IgD-negative memory B cell (primary cell): Measurements from ENCODE around the gene PRMT3. TPM values are rescaled to one million over a fixed set of nuclear protein-coding genes. Genes with fewer than 3 reads are reported as not detected.
"Not testable (repeated sequence)": the region's sequence is repeated elsewhere in the genome, so short reads cannot be mapped to it uniquely, and the experiment has no call there.

Experiments used
- H3K27ac Mint-ChIP-seq, 3 donors: one replicate each; pipeline ENCODE4 v1.8.0; 2020 to 2022; ENCODE audit warnings: mild to moderate bottlenecking in 3 of 3, mixed read lengths in 3 of 3, moderate library complexity in 1 of 3
- H3K27me3 Mint-ChIP-seq: one replicate; pipeline ENCODE4 v1.8.0; 2021; ENCODE audit warnings: mixed read lengths
- H3K36me3 Mint-ChIP-seq: one replicate; pipeline ENCODE4 v1.8.0; 2020; ENCODE audit warnings: mild to moderate bottlenecking, mixed read lengths
- H3K4me1 Mint-ChIP-seq, 3 donors: one replicate each; pipeline ENCODE4 v1.8.0; 2020 to 2022; ENCODE audit warnings: mixed read lengths in 3 of 3, mild to moderate bottlenecking in 1 of 3
- H3K4me3 Mint-ChIP-seq, 4 donors: one replicate each; pipeline ENCODE4 v1.8.0; 2020 to 2022; ENCODE audit warnings: mild to moderate bottlenecking in 4 of 4, mixed read lengths in 4 of 4, moderate library complexity in 3 of 4
- H3K9me3 Mint-ChIP-seq, 3 donors: one replicate each; pipeline ENCODE4 v1.8.0; 2020 to 2021; ENCODE audit warnings: mixed read lengths in 3 of 3, mild to moderate bottlenecking in 1 of 3
- polyA plus RNA-seq: library from polyadenylated mRNA; unstranded; fragments of 300-500 nt; fragmentation: Illumina TruSeq; gene quantifications from one replicate; pipeline ENCODE4 v1.2.3, GENCODE V29; 2021

PRMT3 gene
- polyA plus RNA-seq: 5.0 TPM

- Mint-ChIP-seq H3K9me3 (no peaks in the 10 kb centered on the region), H3K27ac (peak within 1 kb of the TSS; percentile 99), H3K4me3 (peak within 1 kb of the TSS; percentile 98 to 100 (median 99)), H3K4me1 (peaks cover 17 to 19% (median 17%) of the 10 kb centered on the region in 3 donors), H3K27me3 (no peaks in the 10 kb centered on the region), H3K36me3 (no peaks in the 10 kb centered on the region)
Measured at GRCh38 chr11:20387261-20388095, at the start of gene PRMT3. PRMT3 (plus strand) TSS chr11:20387716; CDS start chr11:20387747, 31 bp downstream.

- H3K9me3 Mint-ChIP-seq: peaks cover 0 to 3% (median 0%) of the 10 kb centered on the region in 3 donors
- peaks cover 11 to 15% (median 14%) of the 10 kb centered on the region in 3 donors for H3K4me1 Mint-ChIP-seq
- H3K36me3 Mint-ChIP-seq: no peaks in the 10 kb centered on the region
- peaks cover 40% of the 10 kb centered on the region for H3K27me3 Mint-ChIP-seq
- H3K27ac Mint-ChIP-seq: no peak overlapping the region
- H3K4me3 Mint-ChIP-seq: no peak overlapping the region
Measured at GRCh38 chr11:20342347-20343141, 45.0 kb upstream of the PRMT3 start.

- H3K27ac Mint-ChIP-seq: no peak overlapping the region
- peaks cover 11 to 14% (median 13%) of the 10 kb centered on the region in 3 donors for H3K4me1 Mint-ChIP-seq
- no peak overlapping the region for H3K4me3 Mint-ChIP-seq
- H3K9me3 Mint-ChIP-seq: no peaks in the 10 kb centered on the region
- H3K27me3 Mint-ChIP-seq: peaks cover 8% of the 10 kb centered on the region
- no peaks in the 10 kb centered on the region for H3K36me3 Mint-ChIP-seq
Measured at GRCh38 chr11:20351136-20351535, 36.4 kb upstream of the PRMT3 start.

GRCh38 chr11:20351751-20352262 lies 35.7 kb upstream of the PRMT3 start:
- no peak overlapping the region for H3K27ac Mint-ChIP-seq
- peaks cover 6% of the 10 kb centered on the region for H3K27me3 Mint-ChIP-seq
- peaks cover 6 to 10% (median 7%) of the 10 kb centered on the region in 3 donors for H3K4me1 Mint-ChIP-seq
- no peak overlapping the region for H3K4me3 Mint-ChIP-seq
- no peaks in the 10 kb centered on the region for H3K9me3 Mint-ChIP-seq
- H3K36me3 Mint-ChIP-seq: no peaks in the 10 kb centered on the region

DNA sequence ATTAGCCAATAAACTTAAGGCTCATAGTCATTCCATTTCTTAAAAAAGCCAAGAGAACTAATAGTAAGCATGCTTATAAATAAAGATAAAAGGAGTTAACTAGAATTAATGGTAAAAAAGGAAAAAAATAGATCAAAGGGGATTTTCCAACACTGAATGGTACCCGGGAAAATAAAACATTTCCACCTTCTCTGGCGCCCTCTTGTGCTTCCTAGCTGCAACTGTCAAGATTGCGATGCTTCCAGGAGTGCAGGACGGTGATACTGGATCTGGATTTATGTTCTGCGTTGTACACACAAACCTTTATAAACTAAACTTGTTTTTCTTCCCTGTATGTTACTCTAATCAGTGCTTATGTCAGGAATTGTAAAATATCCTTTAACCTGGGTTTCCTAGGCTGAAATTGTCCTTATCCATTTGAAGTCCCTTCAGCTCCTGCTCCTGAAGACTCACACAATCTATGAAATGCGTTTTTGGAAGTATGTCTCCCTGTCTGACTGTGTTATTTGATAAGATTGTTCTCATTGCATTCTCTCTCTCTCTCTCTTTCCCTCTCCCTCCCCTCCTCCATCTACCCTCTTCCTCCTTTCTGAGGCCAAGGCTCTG lies 33.6 kb upstream of the PRMT3 start:
- H3K27ac Mint-ChIP-seq: peak overlapping the region in 1 of 3 donors; percentile 62
- no peak overlapping the region for H3K4me3 Mint-ChIP-seq
- H3K27me3 Mint-ChIP-seq: peaks cover 6% of the 10 kb centered on the region
- peaks cover 0 to 2% (median 0%) of the 10 kb centered on the region in 3 donors for H3K4me1 Mint-ChIP-seq
- H3K36me3 Mint-ChIP-seq: no peaks in the 10 kb centered on the region
- no peaks in the 10 kb centered on the region for H3K9me3 Mint-ChIP-seq

DNA sequence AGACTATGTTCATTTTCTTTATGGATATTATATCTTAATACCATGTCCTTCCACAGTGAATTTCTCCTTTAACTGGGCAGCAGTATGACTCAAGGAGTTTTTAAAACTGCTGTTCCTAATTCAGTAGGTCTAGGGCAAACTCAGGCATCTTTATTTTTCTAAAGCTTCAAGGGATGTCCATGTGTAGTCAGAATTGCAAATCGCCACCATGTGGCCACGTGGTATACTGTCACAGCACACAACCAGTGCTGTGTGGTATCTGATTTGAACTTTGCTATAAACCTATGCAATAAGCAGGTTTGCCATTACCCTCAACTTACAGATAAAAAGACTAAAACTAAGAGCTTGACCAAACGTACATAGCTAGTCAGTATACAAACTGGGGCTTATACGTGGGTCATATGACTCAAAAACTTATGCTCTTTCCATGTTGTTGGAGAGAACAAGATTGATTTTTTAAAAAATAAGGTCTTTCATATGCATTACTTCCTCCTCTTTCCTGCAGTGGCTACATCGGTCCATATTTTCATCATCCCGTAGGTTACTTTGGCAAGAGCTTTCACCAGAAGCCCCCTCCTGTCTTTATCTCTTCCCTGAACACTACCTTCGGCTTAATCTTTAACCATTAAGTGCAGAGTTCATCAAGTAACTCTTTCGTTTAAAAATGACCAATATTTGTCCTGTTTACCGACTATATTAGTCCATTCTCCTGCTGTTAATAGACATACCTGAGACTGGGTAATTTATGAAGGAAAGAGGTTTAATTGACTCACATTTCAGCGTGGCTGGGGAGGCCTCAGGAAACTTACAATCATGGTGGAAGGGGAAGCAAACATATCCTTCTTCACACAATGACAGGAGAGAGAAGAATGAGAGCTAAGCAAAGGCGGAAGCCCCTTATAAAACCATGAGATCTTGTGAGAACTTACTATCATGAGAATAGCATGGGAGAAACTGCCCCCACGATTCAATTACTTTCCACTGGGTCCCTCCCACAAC lies 32.0 kb upstream of the PRMT3 start:
- H3K4me3 Mint-ChIP-seq: no peak overlapping the region
- H3K4me1 Mint-ChIP-seq: peaks cover 2 to 5% (median 3%) of the 10 kb centered on the region in 3 donors
- H3K36me3 Mint-ChIP-seq: no peaks in the 10 kb centered on the region
- no peaks in the 10 kb centered on the region for H3K9me3 Mint-ChIP-seq
- H3K27ac Mint-ChIP-seq: no peak overlapping the region
- H3K27me3 Mint-ChIP-seq: peaks cover 6% of the 10 kb centered on the region

DNA sequence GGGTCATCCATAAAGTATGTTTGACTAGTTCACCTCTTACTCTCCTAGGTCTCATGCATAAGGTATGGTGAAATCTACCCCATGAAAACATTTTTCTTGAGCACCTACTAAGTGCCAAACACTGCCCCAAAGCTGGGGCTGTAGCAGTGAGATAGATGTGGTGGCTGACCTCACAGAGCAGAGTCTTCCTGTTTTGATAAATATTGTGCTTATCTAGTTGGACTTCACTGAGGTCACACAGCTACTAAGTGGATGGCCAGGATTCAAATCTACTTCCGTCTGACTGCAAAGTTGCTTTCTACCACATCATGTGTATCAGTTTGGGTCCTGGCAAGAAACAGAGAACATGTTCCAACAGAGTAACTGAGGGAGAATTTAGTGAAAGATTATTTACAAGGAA lies 30.4 kb upstream of the PRMT3 start:
- peaks cover 8 to 11% (median 8%) of the 10 kb centered on the region in 3 donors for H3K4me1 Mint-ChIP-seq
- no peaks in the 10 kb centered on the region for H3K9me3 Mint-ChIP-seq
- no peak overlapping the region for H3K4me3 Mint-ChIP-seq
- peaks cover 6% of the 10 kb centered on the region for H3K27me3 Mint-ChIP-seq
- no peaks in the 10 kb centered on the region for H3K36me3 Mint-ChIP-seq
- H3K27ac Mint-ChIP-seq: no peak overlapping the region

DNA sequence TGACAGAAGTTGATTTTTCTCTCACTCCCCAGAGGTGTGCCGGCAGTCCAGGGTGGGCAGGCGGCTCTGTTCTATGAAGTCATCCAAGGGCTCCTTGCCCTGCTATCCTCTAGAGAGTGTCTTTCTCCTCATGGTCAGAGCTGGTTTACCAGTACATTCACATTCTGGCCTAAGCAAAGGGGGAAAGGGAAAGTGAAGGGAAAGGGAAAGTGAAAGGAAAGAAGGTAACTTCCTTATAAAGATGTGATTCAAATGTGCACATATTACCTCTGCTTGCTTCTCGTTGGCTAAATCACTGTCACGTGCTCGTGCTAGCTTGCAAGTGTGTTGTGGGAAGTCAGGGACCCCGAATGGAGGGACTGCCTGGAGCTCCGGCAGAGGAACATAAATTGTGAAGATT lies 26.9 kb upstream of the PRMT3 start:
- Mint-ChIP-seq H3K4me1 (peaks cover 26 to 32% (median 29%) of the 10 kb centered on the region in 3 donors), H3K36me3 (peaks cover 2% of the 10 kb centered on the region), H3K27me3 (peaks cover under 1% of the 10 kb centered on the region), H3K9me3 (no peaks in the 10 kb centered on the region), H3K27ac (peak overlapping the region; percentile 10 to 86 (median 21)), H3K4me3 (peak overlapping the region; percentile 34 to 90 (median 74))

- Mint-ChIP-seq H3K27me3 (no peaks in the 10 kb centered on the region), H3K9me3 (no peaks in the 10 kb centered on the region), H3K4me1 (peaks cover 32 to 45% (median 43%) of the 10 kb centered on the region in 3 donors), H3K27ac (peak overlapping the region in 2 of 3 donors; percentile 87 to 98), H3K36me3 (peaks cover 7% of the 10 kb centered on the region), H3K4me3 (peak overlapping the region; percentile 90 to 98 (median 96))
Measured at GRCh38 chr11:20362481-20362880, 25.0 kb upstream of the PRMT3 start.

GRCh38 chr11:20363149-20363499 lies 24.4 kb upstream of the PRMT3 start:
- H3K36me3 Mint-ChIP-seq: peaks cover 7% of the 10 kb centered on the region
- peaks cover 32 to 46% (median 45%) of the 10 kb centered on the region in 3 donors for H3K4me1 Mint-ChIP-seq
- H3K27me3 Mint-ChIP-seq: no peaks in the 10 kb centered on the region
- no peaks in the 10 kb centered on the region for H3K9me3 Mint-ChIP-seq
- peak overlapping the region; percentile 90 to 98 (median 96) for H3K4me3 Mint-ChIP-seq
- H3K27ac Mint-ChIP-seq: peak overlapping the region; percentile 87 to 98 (median 93)

DNA sequence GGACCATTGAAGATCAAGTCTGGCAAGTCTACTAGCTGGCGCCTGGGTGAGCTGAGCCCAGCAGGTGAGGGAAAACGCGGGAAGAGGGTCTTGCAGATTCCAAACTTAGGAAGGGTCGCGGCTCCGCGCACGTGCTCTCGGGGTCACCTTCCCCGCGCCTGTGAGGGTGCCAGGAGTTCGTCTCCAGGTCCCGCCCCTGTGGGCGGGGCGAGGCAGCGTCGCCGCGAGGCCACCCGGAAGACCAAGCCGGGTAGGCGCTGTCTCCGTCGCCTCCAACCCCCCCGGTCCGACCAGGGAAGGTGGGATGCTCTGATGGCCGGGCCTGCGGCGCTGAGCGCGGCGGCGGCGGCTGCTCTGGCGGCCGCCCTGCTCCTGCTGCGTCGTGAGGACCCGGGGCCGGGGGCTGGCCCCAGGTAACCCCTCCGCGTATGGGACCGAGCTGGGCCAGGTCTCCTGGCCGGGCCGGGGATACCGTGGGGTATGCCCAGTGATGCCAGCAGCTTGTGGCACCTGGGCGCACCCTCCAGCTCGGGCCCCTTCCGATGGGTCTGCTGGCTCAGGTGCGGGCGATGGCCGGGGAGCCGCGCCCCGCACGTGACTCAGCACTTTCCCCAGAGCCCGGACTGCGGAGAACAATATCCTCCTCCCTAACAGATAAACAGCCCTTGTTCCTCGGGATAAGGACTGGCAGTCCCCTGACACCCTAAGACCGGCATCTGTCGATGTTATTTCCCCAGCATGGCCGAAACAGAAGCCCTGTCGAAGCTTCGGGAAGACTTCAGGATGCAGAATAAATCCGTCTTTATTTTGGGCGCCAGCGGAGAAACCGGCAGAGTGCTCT lies 23.8 kb upstream of the PRMT3 start, which contains the start of gene HTATIP2:
Gene HTATIP2 (plus strand): TSS at position 215 of the 841 bp plus-strand sequence. CDS start 524 bp downstream, at position 739.
- Mint-ChIP-seq H3K27ac (peak within 1 kb of the TSS; percentile 87 to 98 (median 93)), H3K9me3 (no peaks in the 10 kb centered on the region), H3K36me3 (peaks cover 7% of the 10 kb centered on the region), H3K4me1 (peaks cover 32 to 46% (median 45%) of the 10 kb centered on the region in 3 donors), H3K27me3 (no peaks in the 10 kb centered on the region), H3K4me3 (peak within 1 kb of the TSS; percentile 90 to 98 (median 96))

DNA sequence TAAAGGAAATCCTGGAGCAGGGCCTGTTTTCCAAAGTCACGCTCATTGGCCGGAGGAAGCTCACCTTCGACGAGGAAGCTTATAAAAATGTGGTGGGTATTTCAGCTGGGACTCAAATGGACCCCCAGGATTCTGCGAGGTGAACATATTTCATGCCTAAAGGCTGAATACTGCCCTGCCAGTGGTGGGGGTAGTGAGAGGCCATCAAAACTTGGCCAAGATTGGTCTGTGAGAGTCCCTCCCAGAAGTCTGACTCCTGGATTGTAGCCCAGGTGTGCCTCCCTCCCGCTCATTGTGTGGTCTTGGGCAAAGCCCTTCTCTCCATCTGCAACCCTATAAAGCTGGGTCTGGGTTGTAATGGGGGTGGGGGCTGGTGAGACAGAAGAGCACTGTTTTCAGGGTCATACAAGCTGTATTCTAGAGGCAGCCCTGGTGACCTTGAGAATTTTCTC lies 23.1 kb upstream of the PRMT3 start:
- H3K27me3 Mint-ChIP-seq: no peaks in the 10 kb centered on the region
- H3K4me3 Mint-ChIP-seq: peak overlapping the region; percentile 90 to 96 (median 93)
- no peaks in the 10 kb centered on the region for H3K9me3 Mint-ChIP-seq
- H3K27ac Mint-ChIP-seq: peak overlapping the region; percentile 39 to 93 (median 74)
- H3K4me1 Mint-ChIP-seq: peaks cover 32 to 46% (median 45%) of the 10 kb centered on the region in 3 donors
- H3K36me3 Mint-ChIP-seq: peaks cover 7% of the 10 kb centered on the region

- Mint-ChIP-seq H3K4me1 (peaks cover 31 to 45% (median 43%) of the 10 kb centered on the region in 3 donors), H3K27ac (peak overlapping the region in 2 of 3 donors; percentile 39 to 74), H3K4me3 (peak overlapping the region; percentile 62 to 96 (median 81))
- not testable (repeated sequence) for H3K27me3 Mint-ChIP-seq, H3K36me3 Mint-ChIP-seq, H3K9me3 Mint-ChIP-seq
Measured at GRCh38 chr11:20365465-20365864, 22.1 kb upstream of the PRMT3 start.
